GM12874 (cell line): Measurements from ENCODE around the gene SNAP47.

Experiments used
- TF ChIP-seq, protein P1 (sequence below): IDR thresholded peaks from 2 replicates; pipeline ENCODE4 v1.5.1; 2011; ENCODE audit warnings: low read depth, mild to moderate bottlenecking, control low read depth, low read length, moderate library complexity; ENCODE audit not compliant: insufficient read depth

SNAP47 gene

DNA sequence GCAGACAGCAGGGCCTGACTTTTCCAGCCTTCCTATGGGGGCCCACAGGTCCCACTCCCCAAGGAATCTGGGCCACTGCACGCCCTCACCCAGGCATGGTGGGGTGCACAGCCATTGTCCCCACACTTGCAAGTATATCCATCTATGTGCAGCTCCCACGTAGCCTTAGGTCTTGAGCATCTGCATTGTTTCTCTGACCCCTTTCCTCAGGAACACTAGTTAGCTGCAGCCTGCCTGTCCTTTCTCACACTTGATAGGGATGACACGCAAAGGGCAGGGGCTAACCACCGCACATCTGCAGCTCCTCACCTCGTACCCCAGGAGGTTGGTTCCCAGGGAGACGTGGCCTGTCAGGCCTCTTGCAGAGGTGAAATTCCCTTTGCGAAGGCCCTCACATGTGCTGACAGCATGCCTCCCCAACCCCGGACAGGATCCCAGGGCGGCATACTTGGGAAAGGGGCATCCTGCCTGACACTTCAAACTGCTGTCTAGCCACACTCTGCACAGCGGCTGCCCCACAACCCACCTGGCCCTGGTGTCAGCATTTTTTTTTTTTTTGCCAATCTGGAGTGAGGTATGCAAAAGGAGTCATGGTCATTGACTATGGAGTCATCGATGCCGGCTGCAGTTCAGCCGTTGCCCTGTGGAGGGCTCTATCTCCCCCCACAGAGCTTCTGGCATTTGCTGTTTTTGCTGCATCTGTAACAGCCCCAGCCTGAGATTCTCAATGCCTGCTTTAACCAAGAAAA lies 5.2 kb upstream of the SNAP47 start:
- TF ChIP-seq, protein P1, sequence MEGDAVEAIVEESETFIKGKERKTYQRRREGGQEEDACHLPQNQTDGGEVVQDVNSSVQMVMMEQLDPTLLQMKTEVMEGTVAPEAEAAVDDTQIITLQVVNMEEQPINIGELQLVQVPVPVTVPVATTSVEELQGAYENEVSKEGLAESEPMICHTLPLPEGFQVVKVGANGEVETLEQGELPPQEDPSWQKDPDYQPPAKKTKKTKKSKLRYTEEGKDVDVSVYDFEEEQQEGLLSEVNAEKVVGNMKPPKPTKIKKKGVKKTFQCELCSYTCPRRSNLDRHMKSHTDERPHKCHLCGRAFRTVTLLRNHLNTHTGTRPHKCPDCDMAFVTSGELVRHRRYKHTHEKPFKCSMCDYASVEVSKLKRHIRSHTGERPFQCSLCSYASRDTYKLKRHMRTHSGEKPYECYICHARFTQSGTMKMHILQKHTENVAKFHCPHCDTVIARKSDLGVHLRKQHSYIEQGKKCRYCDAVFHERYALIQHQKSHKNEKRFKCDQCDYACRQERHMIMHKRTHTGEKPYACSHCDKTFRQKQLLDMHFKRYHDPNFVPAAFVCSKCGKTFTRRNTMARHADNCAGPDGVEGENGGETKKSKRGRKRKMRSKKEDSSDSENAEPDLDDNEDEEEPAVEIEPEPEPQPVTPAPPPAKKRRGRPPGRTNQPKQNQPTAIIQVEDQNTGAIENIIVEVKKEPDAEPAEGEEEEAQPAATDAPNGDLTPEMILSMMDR: peak; percentile 83

DNA sequence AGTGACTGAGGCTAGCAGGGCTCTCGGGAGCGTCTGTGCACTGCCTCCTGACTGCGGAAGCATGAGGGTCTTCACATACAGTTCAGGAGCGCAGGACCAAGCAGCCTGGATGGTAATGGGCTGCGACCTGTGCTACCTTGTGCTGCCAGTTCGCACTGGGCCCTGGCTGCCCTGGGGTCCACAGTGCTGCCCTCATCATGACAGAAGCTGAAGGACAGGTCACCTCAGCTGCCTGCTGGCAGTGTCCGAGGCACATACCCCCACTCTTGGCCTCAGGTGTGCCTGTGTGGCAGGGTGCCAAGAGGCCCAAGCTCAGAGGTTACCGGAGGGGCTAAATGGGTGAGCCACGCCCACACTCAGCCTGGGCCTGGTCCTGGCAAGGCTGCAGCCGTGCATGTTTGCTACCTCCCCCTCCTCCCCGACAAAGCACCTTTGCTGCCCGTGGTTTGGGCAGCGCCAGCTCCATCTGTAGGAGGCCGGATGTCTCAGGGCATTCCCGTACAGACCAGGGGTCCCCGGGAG lies 4.5 kb upstream of the SNAP47 start:
- TF ChIP-seq, protein P1: no peak

DNA sequence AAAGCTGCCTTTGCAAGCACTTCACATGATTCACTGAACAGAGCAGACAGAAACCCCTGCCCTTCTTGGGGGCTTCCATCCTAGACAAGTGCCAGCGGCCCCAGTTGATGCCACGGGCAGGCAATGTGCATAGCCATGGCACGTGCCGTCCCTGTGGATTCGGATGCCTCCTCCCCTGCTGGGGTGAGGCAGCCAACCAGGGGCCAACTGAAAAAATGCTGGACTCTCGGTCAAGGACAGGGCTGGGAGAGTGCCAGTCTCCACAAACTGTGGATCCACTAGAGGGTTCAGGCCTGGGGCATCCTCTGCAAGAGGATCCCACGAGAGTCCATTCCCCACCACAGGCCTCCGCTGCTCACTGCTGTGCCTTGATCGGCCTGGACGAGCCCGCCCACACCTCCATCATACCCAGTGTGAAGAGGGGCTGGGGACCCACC lies 4.0 kb upstream of the SNAP47 start:
- TF ChIP-seq, protein P1: no peak

DNA sequence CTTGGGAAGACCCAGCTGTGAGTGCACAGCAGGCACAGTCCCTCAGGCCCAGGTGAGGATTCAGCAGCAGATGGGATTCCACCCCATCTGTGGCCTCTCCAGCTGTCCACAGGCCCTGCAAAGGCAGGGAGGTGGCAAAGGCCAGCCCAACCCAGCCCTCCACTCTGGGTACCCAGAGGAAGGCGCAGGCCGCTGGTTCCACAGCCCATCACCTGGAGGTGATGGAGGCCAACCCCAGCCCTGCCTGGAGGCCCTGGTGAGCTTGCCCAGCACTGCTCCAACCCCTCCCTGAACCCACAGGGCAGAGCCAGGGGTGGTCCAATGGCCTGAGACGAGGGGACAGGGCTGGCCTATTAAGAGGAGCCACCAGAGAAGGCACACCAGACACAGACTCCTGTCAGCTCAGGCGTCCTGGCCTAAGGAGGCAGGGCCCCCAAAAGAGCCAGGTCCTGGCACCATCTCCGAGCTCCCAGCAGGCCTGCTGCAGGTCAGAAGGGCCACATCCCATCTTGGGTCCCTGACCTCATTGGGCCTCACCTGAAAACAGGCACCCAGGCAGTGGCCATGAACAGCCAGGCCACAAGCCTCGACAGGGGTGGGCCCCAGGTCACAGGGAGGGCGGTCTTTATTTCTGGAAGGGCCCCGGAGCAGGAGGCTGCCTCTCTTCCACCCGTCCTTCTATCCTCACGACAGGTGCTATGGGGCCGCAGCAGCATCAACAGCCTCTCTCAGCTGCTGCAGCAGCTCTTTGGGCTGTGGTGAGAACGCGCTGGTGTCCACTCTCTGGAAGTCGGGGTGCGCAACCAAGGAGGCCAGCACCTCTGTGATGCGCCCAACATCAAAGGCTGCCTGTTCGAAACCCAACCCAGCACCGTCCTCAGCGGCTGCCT lies 3.3 kb upstream of the SNAP47 start:
- TF ChIP-seq, protein P1: no peak

DNA sequence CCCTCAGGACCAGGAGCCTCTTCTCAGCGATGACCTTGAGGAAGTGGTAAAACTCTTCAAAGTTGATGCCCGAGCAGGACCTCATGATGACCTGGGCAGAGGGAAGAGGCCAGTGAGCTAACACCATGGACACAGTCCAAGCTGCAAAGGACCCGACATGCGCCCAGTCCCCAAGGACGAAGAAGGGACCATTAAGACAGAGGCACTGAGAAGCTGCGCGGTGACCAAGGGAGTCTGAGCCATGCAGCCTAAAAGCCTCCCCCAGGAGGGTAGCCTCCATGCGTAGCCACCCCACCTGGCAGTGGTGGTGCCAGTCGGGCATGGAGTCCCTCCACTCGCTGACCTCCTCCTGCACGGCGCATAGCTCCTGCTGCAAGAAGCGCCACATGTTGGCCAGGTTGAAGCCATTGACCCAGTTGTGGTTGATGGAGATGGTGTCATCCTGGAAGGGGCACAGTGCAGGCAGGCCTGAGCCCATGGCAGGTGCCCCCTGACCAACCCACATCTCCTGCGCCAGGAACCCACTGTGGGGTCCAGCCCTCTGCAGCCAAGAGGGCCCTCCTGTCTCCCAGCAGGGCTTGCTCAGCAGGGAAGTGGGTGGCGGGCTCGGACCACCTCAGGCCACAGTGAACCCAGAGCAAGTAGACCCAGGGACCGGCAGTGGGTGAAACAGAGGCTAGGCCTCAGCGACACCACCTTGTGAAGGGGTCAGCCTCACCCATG lies 2.5 kb upstream of the SNAP47 start:
- TF ChIP-seq, protein P1: no peak

DNA sequence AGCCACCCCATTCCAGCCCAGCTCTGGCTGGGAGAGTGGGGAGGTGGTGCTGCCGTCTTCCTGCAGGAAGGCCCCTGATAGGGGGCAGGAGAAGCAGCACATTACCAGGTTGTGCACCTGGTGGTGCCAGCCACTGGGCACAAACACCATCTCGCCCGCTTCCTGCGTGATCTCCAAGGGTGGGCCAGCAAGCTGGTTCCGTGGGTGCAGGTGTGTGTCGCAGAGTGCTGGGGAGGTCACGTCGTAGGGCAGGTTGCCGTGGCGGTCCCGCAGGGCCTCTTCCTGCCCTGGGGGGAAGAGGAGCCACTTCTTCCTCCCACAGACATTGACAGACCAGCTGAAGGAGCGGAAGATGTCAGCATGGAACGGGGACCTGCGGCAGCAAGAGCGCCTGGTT lies 1.9 kb upstream of the SNAP47 start:
- TF ChIP-seq, protein P1: no peak
